Endothelial cell of umbilical vein (primary cell): ENCODE data around the gene TSC22D3. TPM values are rescaled to one million over a fixed set of nuclear protein-coding genes. Genes with fewer than 3 reads are reported as not detected.

Experiments used
- BruUV-seq: library from RNA; stranded (reverse); fragments of 400-500 nt; replicated peaks from 2 replicates; lab custom pipeline; 2021; lab: Mats Ljungman, UMichigan
- CTCF ChIA-PET: fragments of 300-600, 350-600 bp; sonication (Branson Sonifier 250); formaldehyde crosslinking; loops from one replicate; lab custom pipeline; 2021; ENCODE audit warnings: antibody characterized with exemption, inconsistent platforms; lab: Charles Lee
- POLR2A ChIA-PET: fragments of 300-600, 350-600 bp; sonication (Branson Sonifier 250); formaldehyde crosslinking; loops from one replicate; lab custom pipeline; 2021; ENCODE audit warnings: antibody characterized with exemption, inconsistent platforms; lab: Charles Lee
- DNase-seq: peaks from one replicate; pipeline ENCODE4 v3.0.0-alpha.2; 2011; ENCODE audit warnings: low read depth, low spot score
- FAIRE-seq: peaks from 2 replicates; lab custom pipeline; 2011; peaks lifted over from hg19 to GRCh38; lab: Jason Lieb, UNC
- H2AFZ ChIP-seq: 2 replicates; pipeline ENCODE4 v1.6.0; 2012; ENCODE audit warnings: low read depth, low read length, control low read depth, inconsistent platforms
- H3K27ac ChIP-seq: 2 replicates; pipeline ENCODE4 v1.5.1; 2011; ENCODE audit warnings: low read depth, mild to moderate bottlenecking, control low read depth, low read length, moderate library complexity; ENCODE audit not compliant: insufficient read depth
- H3K27me3 ChIP-seq, 2 experiments: 2 replicates each; pipeline versions ENCODE4 v1.6.0 to v1.6.1; 2011; ENCODE audit warnings: low read length in 2 of 2, mixed read lengths in 1 of 2; ENCODE audit not compliant: control insufficient read depth in 2 of 2, insufficient read depth in 2 of 2
- H3K36me3 ChIP-seq, 2 experiments: 2 replicates in 1 of 2; 3 replicates in 1 of 2; pipeline ENCODE4 v1.5.1; 2011; ENCODE audit warnings: low read length in 2 of 2, mild to moderate bottlenecking in 1 of 2, moderate library complexity in 1 of 2; ENCODE audit not compliant: control insufficient read depth in 2 of 2, insufficient read depth in 2 of 2; ENCODE audit errors: extremely low read depth in 1 of 2
- H3K4me1 ChIP-seq: 3 replicates; pipeline ENCODE4 v1.5.1; 2011; ENCODE audit warnings: mild to moderate bottlenecking, low read length; ENCODE audit not compliant: control insufficient read depth, insufficient read depth; ENCODE audit errors: extremely low read depth
- H3K4me2 ChIP-seq: 2 replicates; pipeline ENCODE4 v1.6.1; 2011; ENCODE audit warnings: low read length, control low read depth, mixed read lengths; ENCODE audit not compliant: insufficient read depth
- H3K4me3 ChIP-seq, 3 experiments: fragments of 200-600 bp in 1 of 3; sonication (generic), shearing (Covaris generic) in 1 of 3; replicated peaks in 1 of 3; 2 replicates each; pipeline ENCODE4 v1.5.1; 2011 to 2016; ENCODE audit warnings: control low read depth in 3 of 3, low read length in 3 of 3, mild to moderate bottlenecking in 2 of 3, inconsistent platforms in 1 of 3, low read depth in 1 of 3, moderate library complexity in 1 of 3; ENCODE audit not compliant: insufficient read depth in 1 of 3
- H3K79me2 ChIP-seq: 2 replicates; pipeline ENCODE4 v1.6.0; 2012; ENCODE audit warnings: low read length, inconsistent platforms; ENCODE audit not compliant: control insufficient read depth, insufficient read depth
- H3K9ac ChIP-seq: replicated peaks from 2 replicates; pipeline ENCODE3; 2011; ENCODE audit warnings: low read length, control low read depth; ENCODE audit not compliant: insufficient read depth; ENCODE audit errors: extremely low read depth
- H3K9me1 ChIP-seq: replicated peaks from 3 replicates; pipeline ENCODE4 v1.6.0; 2011; ENCODE audit warnings: mild to moderate bottlenecking, low read length; ENCODE audit not compliant: control insufficient read depth, insufficient read depth; ENCODE audit errors: extremely low read depth
- H3K9me3 ChIP-seq: replicated peaks from 2 replicates; pipeline ENCODE4 v1.5.1; 2012; ENCODE audit warnings: low read length, inconsistent platforms; ENCODE audit not compliant: control insufficient read depth, insufficient read depth
- H4K20me1 ChIP-seq: replicated peaks from 2 replicates; pipeline ENCODE3; 2011; ENCODE audit warnings: mild to moderate bottlenecking, low read length; ENCODE audit not compliant: control insufficient read depth, insufficient read depth; ENCODE audit errors: extremely low read depth
- CTCF ChIP-seq, 2 donors: IDR thresholded peaks; 1 replicate in 1 of 2; 2 replicates in 1 of 2; pipeline ENCODE4 v1.5.1; 2011; ENCODE audit warnings: low read length in 2 of 2, mild to moderate bottlenecking in 2 of 2, moderate library complexity in 2 of 2, control low read depth in 1 of 2, inconsistent platforms in 1 of 2, low read depth in 1 of 2; ENCODE audit not compliant: insufficient read depth in 1 of 2; ENCODE audit errors: extremely low read depth in 1 of 2
- EZH2 ChIP-seq: IDR thresholded peaks from 2 replicates; pipeline ENCODE4 v1.6.1; 2012; ENCODE audit warnings: borderline replicate concordance, low read depth, mild to moderate bottlenecking, moderate library complexity, low read length, inconsistent platforms; ENCODE audit not compliant: severe bottlenecking
- FOS ChIP-seq: IDR thresholded peaks from 2 replicates; pipeline ENCODE4 v1.6.1; 2011; ENCODE audit warnings: mild to moderate bottlenecking, low read length, moderate library complexity, borderline replicate concordance; ENCODE audit not compliant: insufficient read depth
- GATA2 ChIP-seq: IDR thresholded peaks from 2 replicates; pipeline ENCODE4 v1.7.0; 2011; ENCODE audit warnings: low read depth, mild to moderate bottlenecking, moderate library complexity, mixed read lengths, low read length; ENCODE audit not compliant: insufficient read length, insufficient read depth
- JUN ChIP-seq: IDR thresholded peaks from 2 replicates; pipeline ENCODE4 v1.6.1; 2011; ENCODE audit warnings: borderline replicate concordance, low read depth; ENCODE audit not compliant: insufficient read length, insufficient read depth
- MAX ChIP-seq: IDR thresholded peaks from 2 replicates; pipeline ENCODE4 v1.6.1; 2011; ENCODE audit not compliant: insufficient read depth, insufficient read length
- MYC ChIP-seq: IDR thresholded peaks from one replicate; pipeline ENCODE4 v1.6.1; 2011; ENCODE audit warnings: mild to moderate bottlenecking, low read depth, low read length
- POLR2A ChIP-seq: IDR thresholded peaks from 2 replicates; pipeline ENCODE4 v1.6.1; 2012; ENCODE audit warnings: low read depth, mild to moderate bottlenecking, control low read depth, low read length
- POLR2AphosphoS5 ChIP-seq: IDR thresholded peaks from 2 replicates; pipeline ENCODE4 v1.6.1; 2012; ENCODE audit warnings: low read depth, mild to moderate bottlenecking, control low read depth, low read length, moderate library complexity; ENCODE audit not compliant: insufficient read depth
- dilution Hi-C: fragments of 300-500 bp; cut with MboI; formaldehyde crosslinking; loops from one replicate; pipeline ENCODE4 v1.15.0; 2019; ENCODE audit warnings: low sequenced_read_pairs; ENCODE audit not compliant: extremely low pct_ligation_motif_present
- intact Hi-C: fragments of 100-400 bp; cut with micrococcal nuclease; formaldehyde crosslinking; loops from one replicate; pipeline ENCODE4 v1.10.0; 2022
- polyA plus RNA-seq, 4 experiments: library from polyadenylated mRNA; depleted of rRNA in 3 of 4; stranded (reverse) in 3 of 4; unstranded in 1 of 4; fragments of >200 nt; gene quantifications; 2 replicates each; pipeline versions ENCODE4 v1.2.1 to v1.2.3, GENCODE V29; 2011 to 2012; ENCODE audit warnings: missing spikeins in 1 of 4
- total RNA-seq: library from RNA; stranded (reverse); gene quantifications from 2 replicates; pipeline ENCODE4 v1.2.3, GENCODE V29; 2021

TSC22D3 gene
- total and polyA plus RNA-seq, 2 donors (not counting 3 experiments of a cell fraction or from before 2014, with no cell fraction given), result 21.1 to 37.4 TPM

GRCh38 chrX:107773206-107773605 is 2.4 kb downstream of the TSC22D3 start:
- H3K27ac ChIP-seq, result no peak overlapping the region
- dilution Hi-C loops, result no loop called here
- H3K4me1 ChIP-seq, result peaks cover 10% of the 10 kb centered on the region
- ChIA-PET CTCF (interaction anchor here (3.1 kb wide), 1 partner anchor 100 kb away, joined by 11 read pairs; no protein-coding TSS in a partner anchor), POLR2A (no interaction called here)
- intact Hi-C loops, result no loop called here
- no peaks in the 10 kb centered on the region for H3K9me3 ChIP-seq
- H3K4me2 ChIP-seq, result no peak overlapping the region
- TF ChIP-seq EZH2 (no peak), POLR2AphosphoS5 (no peak), CTCF (IDR thresholded peaks at IDR 0.05; ENCODE audit: extremely low read depth in 1 of 2, insufficient read depth in 1 of 2, low read depth in 1 of 2, low read length in 2 of 2) (no peak), POLR2A (no peak), MAX (no peak), FOS (no peak), JUN (no peak), GATA2 (no peak), MYC (no peak)
- no peak for FAIRE-seq
- H4K20me1 ChIP-seq, result no peaks in the 10 kb centered on the region
- BruUV-seq, result no TSS peak
- H3K79me2 ChIP-seq, result no peaks in the 10 kb centered on the region
- H3K4me3 ChIP-seq, result no peak overlapping the region
- no peak overlapping the region for H3K9ac ChIP-seq
- H3K9me1 ChIP-seq, result no peaks in the 10 kb centered on the region
- no peaks in the 10 kb centered on the region for H3K36me3 ChIP-seq
- no peak overlapping the region for H2AFZ ChIP-seq
- H3K27me3 ChIP-seq, result no peaks in the 10 kb centered on the region
- no peak for DNase-seq
